ENCODE data around the gene PBX1.

DNA sequence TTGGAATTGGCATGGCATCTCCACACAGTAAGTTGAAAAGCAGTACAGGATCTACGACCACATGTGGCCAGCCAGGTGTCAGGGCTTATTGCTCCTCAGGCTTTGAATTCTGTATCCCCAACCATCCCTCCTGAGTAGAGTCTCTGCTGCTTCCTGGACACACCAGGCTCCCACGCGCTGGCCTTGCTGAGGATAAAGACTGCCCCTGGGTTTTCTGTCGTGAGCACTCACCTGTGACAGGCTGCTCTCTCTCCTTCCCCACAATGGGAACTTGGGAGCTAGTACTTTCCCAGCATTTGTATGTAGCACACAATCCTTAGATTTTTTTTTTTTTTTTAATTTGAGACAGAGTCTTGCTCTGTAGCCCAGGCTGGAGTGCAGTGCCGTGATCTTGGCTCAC lies 33.6 kb downstream of the PBX1 start:
- no peak for TF ChIP-seq EZH2phosphoT487 (IDR thresholded peaks at IDR 0.05; ENCODE audit: insufficient read depth, low read depth)
- TF ChIP-seq EZH2 (IDR thresholded peaks at IDR 0.05; ENCODE audit: insufficient read depth, poor library complexity, severe bottlenecking) = no peak
